RPMI7951 (cell line): ENCODE data around the gene LYVE1. TPM values are rescaled to one million over a fixed set of nuclear protein-coding genes. Genes with fewer than 3 reads are reported as not detected.

Experiments used
- DNase-seq: peaks from one replicate; pipeline ENCODE4 v3.0.0-alpha.2; 2012; ENCODE audit warnings: low read depth
- total RNA-seq: library from RNA; depleted of rRNA; stranded (reverse); fragments of >200 nt; shearing (Covaris generic); gene quantifications from 2 replicates; pipeline ENCODE4 v1.2.3, GENCODE V29; 2014; rRNA removed

The LYVE1 gene
- total RNA-seq, 1 experiment from 2014 or later: 0.36 TPM

GRCh38 chr11:10522921-10523320 lies 45.5 kb downstream of the LYVE1 start:
- DNase-seq: no peak

GRCh38 chr11:10522276-10522675 lies 46.2 kb downstream of the LYVE1 start:
- no peak for DNase-seq

GRCh38 chr11:10520562-10520961 lies 47.9 kb downstream of the LYVE1 start:
- no peak for DNase-seq

- DNase-seq: no peak
Observed at GRCh38 chr11:10519630-10520029, 48.8 kb downstream of the LYVE1 start.

- DNase-seq: no peak
Observed at GRCh38 chr11:10518891-10519290, 49.6 kb downstream of the LYVE1 start.

- DNase-seq: no peak
Observed at GRCh38 chr11:10518123-10518522, 50.3 kb downstream of the LYVE1 start.

- DNase-seq: no peak
Observed at GRCh38 chr11:10515418-10515817, 53.0 kb downstream of the LYVE1 start.

- DNase-seq: peak; percentile 26
Observed at GRCh38 chr11:10514709-10515108, 53.8 kb downstream of the LYVE1 start.

- no peak for DNase-seq
Observed at GRCh38 chr11:10514202-10514601, 54.3 kb downstream of the LYVE1 start.

- DNase-seq: no peak
Observed at GRCh38 chr11:10511181-10511621, 57.3 kb downstream of the LYVE1 start.

Other genes with a start within 250 kb of the LYVE1 start
- 11.9 and 14.3 TPM in 2 replicates for gene AMPD3, start 113.4 kb downstream of the LYVE1 start, total RNA-seq
- 29.8 and 30.5 TPM in 2 replicates for gene RNF141, start 27.5 kb downstream of the LYVE1 start, total RNA-seq
- 15.4 and 23.8 TPM in 2 replicates for gene IRAG1, start 125.1 kb upstream of the LYVE1 start, total RNA-seq
- gene CTR9, start 182.6 kb upstream of the LYVE1 start, total RNA-seq: 21.1 and 22.7 TPM in 2 replicates
- gene EIF4G2, start 240.3 kb upstream of the LYVE1 start, total RNA-seq: 645 and 752 TPM in 2 replicates